Measurements from ENCODE around the gene LHFPL2.
"Not testable (repeated sequence)": the region's sequence is repeated elsewhere in the genome, so short reads cannot be mapped to it uniquely, and the experiment has no call there.

DNA sequence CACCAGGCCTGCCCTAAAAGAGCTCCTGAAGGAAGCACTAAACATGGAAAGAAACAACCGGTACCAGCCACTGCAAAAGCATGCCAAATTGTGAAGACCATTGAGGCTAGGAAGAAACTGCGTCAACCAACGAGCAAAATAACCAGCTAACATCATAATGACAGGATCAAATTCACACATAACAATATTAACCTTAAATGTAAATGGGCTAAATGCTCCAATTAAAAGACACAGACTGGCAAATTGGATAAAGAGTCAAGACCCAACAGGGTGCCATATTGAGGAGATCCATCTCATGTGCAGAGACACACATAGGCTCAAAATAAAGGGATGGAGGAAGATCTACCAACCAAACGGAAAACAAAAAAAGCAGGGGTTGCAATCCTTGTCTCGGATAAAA lies 35.3 kb upstream of the LHFPL2 start:
- TF ChIP-seq, protein P1, sequence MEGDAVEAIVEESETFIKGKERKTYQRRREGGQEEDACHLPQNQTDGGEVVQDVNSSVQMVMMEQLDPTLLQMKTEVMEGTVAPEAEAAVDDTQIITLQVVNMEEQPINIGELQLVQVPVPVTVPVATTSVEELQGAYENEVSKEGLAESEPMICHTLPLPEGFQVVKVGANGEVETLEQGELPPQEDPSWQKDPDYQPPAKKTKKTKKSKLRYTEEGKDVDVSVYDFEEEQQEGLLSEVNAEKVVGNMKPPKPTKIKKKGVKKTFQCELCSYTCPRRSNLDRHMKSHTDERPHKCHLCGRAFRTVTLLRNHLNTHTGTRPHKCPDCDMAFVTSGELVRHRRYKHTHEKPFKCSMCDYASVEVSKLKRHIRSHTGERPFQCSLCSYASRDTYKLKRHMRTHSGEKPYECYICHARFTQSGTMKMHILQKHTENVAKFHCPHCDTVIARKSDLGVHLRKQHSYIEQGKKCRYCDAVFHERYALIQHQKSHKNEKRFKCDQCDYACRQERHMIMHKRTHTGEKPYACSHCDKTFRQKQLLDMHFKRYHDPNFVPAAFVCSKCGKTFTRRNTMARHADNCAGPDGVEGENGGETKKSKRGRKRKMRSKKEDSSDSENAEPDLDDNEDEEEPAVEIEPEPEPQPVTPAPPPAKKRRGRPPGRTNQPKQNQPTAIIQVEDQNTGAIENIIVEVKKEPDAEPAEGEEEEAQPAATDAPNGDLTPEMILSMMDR (IDR thresholded peaks at IDR 0.05): not testable (repeated sequence)
- TF ChIP-seq POLR2A (IDR thresholded peaks at IDR 0.05): not testable (repeated sequence)
